Stromal cell of bone marrow (primary cell): ENCODE measurements around the gene RFTN1.

Experiments
- DNase-seq: peaks from one replicate; pipeline ENCODE4 v3.0.0-alpha.2; 2012; ENCODE audit warnings: low read depth

Gene RFTN1, protein sequence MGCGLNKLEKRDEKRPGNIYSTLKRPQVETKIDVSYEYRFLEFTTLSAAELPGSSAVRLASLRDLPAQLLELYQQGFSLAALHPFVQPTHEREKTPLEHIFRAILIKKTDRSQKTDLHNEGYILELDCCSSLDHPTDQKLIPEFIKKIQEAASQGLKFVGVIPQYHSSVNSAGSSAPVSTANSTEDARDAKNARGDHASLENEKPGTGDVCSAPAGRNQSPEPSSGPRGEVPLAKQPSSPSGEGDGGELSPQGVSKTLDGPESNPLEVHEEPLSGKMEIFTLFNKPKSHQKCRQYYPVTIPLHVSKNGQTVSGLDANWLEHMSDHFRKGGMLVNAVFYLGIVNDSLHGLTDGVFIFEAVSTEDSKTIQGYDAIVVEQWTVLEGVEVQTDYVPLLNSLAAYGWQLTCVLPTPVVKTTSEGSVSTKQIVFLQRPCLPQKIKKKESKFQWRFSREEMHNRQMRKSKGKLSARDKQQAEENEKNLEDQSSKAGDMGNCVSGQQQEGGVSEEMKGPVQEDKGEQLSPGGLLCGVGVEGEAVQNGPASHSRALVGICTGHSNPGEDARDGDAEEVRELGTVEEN

DNA sequence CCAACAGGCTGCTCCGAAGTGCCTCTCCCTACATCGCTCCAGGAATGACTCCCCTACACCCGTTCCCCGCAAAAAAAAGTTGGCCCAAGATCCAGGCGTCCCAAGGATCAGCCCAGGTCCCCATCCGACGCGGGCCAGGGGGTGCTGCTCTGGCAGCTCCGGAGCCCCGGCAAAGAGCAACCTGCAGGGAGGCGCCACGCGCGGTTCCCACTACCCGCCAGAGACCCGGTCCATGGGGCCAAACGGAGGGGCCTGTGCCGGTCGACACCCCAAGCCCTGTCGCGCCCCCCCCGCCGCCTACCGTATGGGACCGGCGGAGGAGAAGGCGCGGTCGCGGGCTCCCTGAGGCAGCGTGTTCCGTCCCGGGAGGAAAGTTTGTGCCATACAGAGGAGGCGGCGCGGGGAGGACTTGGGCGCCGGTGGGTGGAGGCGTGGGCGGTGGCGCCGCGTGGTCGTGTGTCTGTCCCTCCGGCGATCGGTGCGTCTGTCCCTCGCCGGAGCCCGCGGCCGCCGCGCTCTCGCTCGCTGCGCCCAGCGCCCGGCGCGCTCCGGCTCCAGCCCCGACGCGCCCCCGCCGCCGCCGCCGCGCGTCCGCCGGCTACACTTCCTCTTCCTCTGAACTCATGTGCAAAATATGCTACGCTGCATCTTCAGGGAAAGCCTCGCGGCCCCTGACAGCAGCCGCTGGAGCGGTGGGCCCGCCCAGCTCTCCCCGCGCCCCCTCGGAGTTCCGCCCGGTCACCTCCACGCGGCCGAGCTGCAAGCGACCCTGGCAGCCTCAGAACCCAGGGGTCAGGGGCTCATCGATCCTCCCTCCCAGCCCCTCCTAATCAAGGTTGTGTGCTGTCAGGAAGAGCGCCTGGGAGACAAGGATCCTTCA is at the start of gene RFTN1:
TSS of gene RFTN1 (minus strand) at position 559 of the 880 bp plus-strand sequence. CDS start 19,830 bp downstream, outside the sequence.
- no peak for DNase-seq

DNA sequence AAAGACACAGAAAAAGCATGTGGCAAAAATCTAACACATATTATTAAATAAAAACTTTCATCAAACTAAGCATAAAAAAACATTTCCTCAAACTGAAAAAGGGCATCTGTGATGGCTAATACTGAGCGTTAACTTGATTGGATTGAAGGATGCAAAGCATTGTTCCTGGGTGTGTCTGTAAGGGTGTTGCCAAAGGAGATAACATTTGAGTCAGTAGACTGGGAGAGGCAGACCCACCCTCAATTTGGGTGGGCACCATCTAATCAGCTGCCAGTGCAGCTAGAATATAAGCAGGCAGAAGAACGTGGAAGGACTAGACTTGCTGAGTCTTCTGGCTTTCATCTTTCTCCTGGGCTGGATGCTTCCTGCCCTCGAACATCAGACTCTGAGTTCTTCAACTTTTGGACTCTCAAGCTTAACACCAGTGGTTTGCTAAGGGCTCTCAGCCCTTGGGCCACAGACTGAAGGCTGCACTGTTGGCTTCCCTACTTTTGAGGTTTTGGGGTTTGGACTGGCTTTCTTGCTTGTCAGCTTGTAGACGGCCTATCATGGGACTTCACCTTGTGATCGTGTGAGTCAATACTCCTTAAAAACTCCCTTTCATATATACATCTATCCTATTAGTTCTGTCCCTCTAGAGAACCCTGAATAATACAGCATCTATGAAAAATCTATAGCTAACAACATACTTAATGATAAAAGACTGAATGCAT is 46.3 kb upstream of the RFTN1 start:
- DNase-seq: no peak

DNA sequence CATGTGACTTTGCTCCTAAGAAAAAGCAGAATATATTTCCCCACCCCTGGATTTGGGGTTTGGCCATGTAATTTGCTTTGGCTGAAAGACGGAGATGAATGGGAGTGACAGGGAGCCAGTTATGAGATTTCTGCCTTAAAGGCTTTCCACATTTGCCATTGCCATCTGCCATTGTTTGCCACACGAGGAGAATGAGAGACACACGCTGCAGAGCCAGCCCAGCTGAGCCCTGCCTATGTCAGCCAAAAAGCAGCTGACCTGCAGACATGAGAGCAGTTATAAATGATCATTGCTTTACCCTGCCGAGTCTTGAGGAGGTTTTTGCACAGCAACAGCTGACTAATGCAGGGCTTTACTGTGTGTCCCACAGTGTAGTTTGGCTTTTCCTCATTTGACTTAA is 40.6 kb upstream of the RFTN1 start:
- no peak for DNase-seq

DNA sequence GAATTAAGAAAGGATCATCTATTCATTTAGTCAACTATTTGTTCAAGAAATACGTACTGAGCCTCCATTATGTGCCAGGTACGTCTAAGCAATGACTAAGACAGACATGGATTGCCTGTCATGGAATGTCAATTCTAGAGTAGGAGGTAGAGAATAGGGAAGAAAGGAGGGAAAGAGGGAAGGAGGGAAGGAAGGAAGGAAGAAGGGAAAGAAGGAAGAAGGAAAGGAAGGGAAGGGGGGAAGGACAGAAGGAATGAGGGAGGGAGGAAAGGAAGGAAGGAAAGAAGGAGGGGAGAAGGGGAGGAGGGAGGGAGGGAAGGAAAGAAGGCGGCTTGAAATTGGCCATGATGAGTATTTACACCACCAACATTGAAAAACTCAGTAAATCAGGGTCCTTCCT is 39.3 kb upstream of the RFTN1 start:
- DNase-seq: no peak

DNA sequence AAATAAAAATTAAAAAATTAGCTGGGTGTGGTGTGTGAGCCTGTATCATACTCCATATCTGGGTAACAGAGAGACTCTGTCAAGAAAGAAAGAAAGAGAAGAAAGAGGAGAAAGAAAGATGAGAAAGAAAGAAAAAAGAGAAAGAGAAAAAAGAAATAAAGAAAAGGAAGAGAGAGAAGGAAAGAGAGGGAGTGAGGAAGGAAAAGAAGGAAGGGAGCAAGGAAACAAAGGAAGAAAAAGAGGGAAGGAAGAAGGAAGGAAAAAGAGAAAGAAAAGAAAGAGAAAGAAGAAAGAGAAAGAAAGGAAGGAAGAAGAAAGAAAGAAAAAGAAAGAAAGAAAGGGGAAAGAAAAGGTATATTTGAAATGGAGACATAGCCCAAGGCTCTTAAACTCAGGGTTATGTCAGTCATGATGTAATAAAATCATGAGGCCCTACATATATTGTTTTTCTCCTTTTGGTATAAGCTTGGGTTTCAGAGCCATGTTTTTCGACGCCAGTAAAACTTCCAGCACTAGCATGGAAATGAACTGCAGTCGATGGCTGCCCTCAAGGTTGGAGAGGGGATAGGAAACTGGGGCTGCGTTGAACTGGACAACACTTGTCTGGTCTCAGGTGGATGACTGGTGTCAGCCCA is 38.0 kb upstream of the RFTN1 start:
- DNase-seq: no peak

DNA sequence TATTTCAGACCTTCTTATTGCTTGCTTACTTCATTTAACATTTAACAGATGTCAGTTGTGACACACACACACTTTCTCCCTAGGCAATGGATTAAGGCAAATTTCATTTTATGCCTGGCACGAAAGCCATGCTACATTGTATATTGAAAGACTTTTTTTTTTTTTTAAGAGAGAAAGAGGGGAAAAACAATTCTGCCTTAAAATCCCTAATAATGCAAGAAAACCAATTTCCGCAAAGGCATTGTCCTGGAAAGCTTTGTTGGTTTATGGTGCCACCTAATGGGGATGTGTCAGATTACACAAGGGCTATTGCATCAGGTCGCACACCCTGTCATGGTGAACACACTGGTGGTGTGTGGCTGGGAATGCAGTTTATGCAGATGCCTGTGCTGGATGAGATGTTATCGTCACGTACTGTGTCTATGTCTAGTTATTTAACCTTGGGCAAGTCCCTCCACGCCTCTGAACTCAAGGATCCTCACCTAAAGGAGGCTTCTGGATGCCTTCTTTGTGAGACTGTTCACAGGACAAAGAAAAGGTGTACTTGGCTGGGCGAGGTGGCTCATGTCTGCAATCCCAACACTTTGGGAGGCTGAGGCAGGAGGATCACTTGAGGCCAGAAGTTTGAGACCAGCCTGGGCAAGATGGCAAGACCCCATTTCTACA is 37.3 kb upstream of the RFTN1 start:
- DNase-seq: peak; percentile 73

DNA sequence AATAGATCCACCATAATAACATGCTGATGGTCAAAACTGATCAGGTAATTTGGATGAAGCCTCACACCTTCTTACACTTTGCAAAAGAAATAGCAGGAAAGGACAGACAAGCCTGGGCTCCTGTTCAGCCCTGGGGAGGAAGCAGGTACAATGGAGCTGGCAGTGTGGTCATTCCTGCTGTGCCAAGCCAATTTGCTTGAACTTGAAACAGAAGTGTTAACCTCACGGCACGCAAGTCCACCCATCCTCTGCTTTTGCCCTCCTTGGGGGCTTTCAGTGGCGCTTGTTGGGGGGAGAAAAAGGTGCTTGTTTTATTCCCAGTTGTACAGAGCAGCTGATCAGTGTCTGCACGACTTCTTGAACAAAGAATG is 36.8 kb upstream of the RFTN1 start:
- no peak for DNase-seq

DNA sequence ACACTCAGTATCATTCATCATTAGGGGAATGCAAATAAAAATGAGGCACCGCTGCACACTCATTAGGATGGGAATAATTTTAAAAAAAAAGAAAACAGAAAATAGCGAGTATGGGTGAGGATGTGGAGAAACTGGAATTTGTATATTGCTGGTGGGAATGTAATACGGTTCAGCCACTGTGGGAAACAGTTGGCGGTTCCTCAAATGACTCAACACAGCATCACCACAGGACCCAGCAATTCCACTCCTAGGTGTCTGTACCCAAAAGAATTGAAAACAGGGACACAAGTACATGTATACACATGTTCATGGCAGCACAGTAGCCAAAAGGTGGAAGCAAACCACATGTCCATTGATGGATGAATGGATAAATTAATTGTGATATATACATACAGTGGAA is 35.2 kb upstream of the RFTN1 start:
- DNase-seq: peak; percentile 49

DNA sequence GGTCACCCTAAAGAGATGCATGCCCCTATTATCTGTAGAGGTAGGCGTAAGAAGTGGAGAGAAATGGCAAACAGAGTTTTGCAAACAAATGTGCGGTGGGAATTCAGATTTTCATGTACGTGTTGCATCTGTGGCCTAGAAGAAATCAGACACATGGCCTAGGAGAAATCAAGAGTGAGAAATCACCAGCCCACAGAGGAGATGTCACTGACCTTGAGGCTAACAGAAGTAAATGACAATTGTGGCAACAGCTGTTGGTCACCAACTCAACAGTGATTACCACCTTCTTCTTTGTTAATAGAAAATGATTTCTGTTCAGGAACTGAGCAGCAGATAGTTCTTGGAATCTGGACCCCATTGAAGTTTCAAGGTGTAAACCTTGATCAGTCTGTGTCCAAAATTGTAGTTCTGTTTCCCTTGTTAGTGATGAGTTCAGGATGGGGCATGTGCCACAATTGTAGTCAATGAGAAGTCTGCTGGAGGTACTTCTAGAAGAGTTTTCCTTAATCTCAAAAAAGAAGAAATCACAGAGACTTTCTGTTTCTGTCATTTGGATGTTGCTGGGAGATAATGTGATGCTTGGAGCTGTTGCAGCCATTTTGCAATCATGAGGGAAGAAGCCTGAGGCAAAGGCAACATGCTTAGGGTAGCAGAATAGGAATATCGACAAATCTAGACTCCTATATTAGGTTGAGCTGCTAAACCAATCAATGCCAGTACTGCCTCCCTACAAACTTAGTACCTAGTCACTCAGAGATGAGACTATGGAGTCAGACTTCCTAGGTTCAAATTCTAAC is 34.3 kb upstream of the RFTN1 start:
- no peak for DNase-seq

DNA sequence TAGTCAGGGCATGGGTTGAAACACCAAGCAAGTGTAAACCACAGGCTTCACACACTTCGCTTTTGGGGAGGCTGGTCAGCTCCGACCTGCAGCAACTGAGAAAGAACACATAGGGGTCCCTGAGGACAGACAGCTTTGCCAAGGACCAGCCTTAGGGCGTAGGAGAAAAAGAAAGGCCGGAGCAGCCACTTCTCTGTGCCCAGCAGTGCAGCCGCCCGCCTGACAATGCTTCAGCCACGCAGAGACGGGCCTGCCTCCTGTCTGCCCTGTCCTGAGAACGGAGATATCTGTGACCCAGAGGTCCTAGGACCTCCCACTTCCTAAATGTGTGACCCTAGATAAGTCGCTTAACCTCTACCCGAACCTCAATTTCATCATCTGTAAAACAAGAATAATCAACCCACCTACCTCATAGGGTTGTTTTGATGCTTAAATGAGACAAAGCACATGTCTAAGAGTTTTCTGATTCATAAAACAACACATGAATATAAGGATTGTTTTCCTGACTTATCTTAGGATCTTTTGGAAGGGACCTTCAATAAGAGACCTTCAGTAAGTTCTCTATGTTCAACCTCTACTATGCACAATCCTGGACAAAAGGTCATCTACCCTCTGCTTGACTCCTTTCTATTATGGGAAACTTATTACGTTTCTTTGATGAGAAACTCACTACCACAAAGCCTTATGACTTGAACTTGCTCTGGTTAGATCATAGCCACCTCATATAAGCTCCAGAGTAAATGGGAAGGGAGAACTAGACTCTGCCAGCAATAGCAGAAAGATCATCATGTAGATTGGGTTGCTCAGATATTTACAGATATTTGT is 32.9 kb upstream of the RFTN1 start:
- DNase-seq: no peak

DNA sequence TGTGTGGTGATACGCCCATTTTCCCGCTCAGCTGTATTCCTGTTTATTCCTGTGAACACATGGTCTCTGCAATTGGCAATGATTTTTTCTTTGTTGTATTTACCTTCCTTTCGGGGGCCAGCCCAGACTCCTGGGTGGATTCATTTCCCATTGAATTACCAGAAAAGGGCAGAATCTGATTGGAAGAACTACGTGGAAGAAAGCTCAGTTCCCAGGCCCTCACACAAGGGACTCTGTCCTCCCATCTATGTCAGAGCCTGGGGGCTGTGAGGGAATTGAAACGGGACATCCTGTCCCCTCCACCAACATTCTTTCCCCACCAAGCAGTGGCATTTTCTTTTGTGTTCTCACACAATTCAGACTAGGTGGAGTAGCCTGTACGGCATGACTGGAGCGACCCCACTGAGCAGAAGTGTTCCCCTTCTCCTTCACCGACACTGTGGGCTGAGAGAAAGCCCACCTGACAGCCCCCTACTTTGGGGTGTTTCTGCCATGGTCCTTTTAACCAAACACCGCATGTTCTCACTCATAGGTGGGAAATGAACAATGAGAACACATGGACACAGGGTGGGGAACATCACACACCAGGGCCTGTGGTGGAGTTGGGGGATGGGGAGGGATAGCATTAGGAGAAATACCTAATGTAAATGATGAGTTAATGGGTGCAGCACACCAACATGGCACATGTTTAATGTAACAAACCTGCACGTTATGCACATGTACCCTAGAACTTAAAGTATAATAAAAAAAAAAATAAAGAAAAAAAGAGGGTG is 32.1 kb upstream of the RFTN1 start:
- no peak for DNase-seq

DNA sequence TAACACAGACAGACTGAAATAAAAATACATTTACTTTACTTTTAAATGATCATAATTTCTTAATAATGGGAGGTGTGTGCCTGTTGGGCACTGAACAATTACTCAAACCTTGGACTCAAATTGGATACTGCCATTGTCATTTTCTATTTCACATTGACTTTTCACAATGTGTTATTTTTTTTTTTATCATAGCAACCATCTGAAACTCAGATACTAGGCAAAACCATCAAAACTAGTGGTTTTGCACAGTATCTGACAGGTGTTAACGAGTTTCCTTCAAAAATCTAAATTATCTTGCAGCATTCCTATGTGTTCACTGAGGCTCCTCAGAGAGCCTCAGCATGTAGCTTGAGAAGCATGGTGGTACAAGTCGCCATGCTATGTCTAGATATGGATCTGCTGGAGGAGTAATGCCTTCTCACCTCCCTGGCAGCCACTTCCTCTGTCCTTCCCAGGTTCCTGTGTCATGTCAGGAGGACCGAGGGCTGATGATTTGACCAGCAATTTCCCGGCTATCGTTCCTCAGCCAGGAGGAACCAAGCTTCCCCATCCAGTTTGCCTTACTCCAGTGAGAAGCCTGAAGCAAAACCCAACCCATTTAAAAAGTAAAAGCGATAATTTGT is 29.9 kb upstream of the RFTN1 start:
- no peak for DNase-seq

DNA sequence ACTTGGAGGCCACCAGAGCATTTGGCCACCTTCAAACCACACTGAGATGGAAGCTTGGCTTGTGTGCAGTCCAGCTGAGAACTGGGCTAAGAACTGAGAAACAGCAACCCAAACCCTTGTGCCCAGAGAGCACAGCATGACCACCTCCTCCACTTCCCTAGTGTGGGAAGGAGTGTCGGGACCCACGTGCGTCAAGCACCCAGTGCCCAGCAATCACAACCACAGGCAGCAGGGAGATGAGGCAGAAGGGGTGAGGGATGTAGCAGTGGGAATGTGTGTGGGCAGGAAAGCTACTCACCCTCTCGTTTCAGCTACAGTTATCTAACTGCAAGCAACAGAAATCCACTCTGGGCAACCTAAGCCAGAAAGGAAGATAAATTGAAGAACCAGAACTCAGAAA is 25.0 kb upstream of the RFTN1 start:
- no peak for DNase-seq

DNA sequence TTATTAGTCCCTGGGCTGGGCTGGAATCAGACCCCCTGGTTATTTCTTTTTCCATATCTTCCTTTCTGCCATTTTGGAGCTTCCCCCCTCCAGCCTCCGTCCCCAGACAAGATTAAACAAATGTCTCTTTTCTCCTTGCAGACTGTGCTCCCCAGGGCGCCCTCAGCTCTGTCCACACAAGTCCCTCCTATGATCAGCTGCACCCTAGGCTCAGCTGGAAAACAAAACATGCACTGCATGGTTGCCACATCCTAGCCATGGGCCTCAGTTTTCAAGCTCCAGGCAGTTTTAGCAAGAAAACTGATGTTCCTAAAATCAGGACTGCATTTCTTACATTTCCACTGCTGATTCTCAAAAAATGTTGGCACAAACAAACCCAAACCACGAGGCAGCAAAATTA is 23.5 kb upstream of the RFTN1 start:
- DNase-seq: no peak

DNA sequence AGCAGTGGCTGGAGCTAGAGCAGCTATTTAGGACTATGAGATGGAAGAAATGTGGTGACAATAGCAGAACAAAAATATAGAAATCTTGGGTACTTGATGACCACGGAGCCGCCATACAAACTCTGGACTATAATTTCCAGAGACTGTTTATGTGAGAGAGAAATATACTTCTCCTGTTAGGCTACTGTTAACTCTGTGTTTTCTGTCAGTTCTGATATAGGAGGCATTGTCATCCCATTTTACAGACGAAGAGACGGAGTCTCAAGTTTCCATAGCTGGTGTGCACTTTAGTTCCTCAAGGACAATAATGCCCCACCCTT is 22.8 kb upstream of the RFTN1 start:
- DNase-seq: no peak

DNA sequence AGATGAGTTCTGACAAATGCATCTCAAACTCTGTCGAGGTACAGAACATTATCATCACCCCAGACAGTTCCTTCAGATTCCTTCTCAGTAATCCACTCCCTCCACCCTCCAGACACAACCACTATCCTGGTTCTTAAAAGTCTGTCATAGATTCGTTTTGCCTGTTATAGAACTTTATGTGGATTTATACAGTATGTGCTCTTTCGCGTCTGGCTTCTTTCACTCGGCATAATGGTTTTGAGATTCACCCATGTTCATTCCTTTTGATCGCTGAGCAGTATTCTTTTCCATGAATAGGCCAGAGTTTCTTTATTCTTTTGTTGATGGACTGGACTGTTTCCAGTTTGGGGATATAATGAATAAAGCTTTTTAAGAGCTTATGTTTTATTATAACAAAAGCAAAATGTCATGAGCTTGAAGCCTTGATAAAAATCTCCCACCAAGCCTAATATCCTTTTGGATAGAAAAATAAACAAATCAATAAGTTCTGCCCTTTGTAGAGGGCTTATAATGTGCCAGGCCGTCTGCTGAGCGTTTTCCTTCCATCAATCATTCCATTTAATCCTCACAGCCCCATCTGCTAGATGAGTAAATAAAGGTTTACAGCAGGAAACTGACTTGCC is 21.3 kb upstream of the RFTN1 start:
- no peak for DNase-seq

DNA sequence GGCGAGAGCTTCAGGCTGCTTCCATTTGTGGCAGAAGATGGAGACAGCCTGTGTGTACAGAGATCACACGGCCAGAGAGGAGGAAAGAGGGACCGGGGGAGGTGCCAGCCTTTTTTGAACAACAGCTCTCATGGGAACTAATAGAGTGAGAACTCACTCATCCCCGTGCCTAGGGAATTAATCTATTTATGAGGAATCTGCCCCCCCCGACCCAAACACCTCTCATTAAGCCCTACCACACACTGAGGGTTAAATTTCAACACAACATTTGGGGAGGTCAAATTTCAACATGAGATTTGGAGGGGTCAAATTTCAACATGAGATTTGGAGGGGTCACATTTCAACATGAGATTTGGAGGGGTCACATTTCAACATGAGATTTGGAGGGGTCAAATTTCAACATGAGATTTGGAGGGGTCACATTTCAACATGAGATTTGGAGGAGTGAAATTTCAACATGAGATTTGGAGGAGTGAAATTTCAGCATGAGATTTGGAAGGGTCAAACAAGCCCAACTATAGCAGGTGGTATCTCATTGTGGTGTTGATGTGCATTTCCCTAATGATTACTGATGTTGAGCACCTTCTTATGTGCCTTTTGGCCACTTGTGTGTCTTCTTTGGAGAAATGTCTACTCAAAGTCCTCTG is 20.6 kb upstream of the RFTN1 start:
- no peak for DNase-seq
